Tibial artery (tissue), 4 donors: ENCODE measurements around the gene STAP1.
A peak's percentile ranks its signal among the peaks of the same experiment; 100 is the strongest.

ENCODE experiments used
- DNase-seq, 2 donors: peaks; one replicate each; pipeline ENCODE4 v3.0.0-alpha.2; 2019
- H3K27ac ChIP-seq, 2 donors: fragments of 200-600 bp; sonication (generic) in 1 of 2; 1 replicate in 1 of 2; 2 replicates in 1 of 2; pipeline ENCODE4 v1.5.1; 2018 to 2019; ENCODE audit warnings: mild to moderate bottlenecking in 1 of 2
- H3K27me3 ChIP-seq, 2 donors: fragments of 200-600 bp; sonication (generic) in 1 of 2; one replicate each; pipeline versions ENCODE4 v1.5.1 to v1.6.0; 2016 to 2019
- H3K36me3 ChIP-seq, 3 donors: fragments of 200-600 bp; sonication (generic) in 2 of 3; one replicate each; pipeline ENCODE4 v1.5.1; 2016 to 2019; ENCODE audit warnings: mild to moderate bottlenecking in 2 of 3
- H3K4me1 ChIP-seq, 4 donors: fragments of 200-600 bp; sonication (generic) in 2 of 4; 1 replicate in 3 of 4; 2 replicates in 1 of 4; pipeline ENCODE4 v1.5.1; 2016 to 2019
- H3K4me3 ChIP-seq, 2 donors: fragments of 200-600 bp; sonication (generic) in 1 of 2; 1 replicate in 1 of 2; 2 replicates in 1 of 2; pipeline ENCODE4 v1.5.1; 2018 to 2019; ENCODE audit warnings: mild to moderate bottlenecking in 2 of 2
- H3K9me3 ChIP-seq, 3 donors: fragments of 200-600 bp; sonication (generic) in 1 of 3; one replicate each; pipeline ENCODE4 v1.5.1; 2016 to 2019
- CTCF ChIP-seq, 2 experiments: fragments of 200-600 bp in 1 of 2; fragments of 450-650 bp in 1 of 2; IDR thresholded peaks; one replicate each; pipeline ENCODE4 v1.5.1; 2017 to 2019; ENCODE audit warnings: antibody characterized with exemption in 2 of 2, mild to moderate bottlenecking in 1 of 2, moderate library complexity in 1 of 2
- intact Hi-C: fragments of 100-400 bp; cut with DNase I; formaldehyde crosslinking; loops from one replicate; pipeline ENCODE4 v1.15.0; 2023; ENCODE audit warnings: low total_unique reads

The STAP1 gene

GRCh38 chr4:67539830-67540229 is 18.7 kb upstream of the STAP1 start:
- no peak for DNase-seq

GRCh38 chr4:67542076-67542475 is 16.5 kb upstream of the STAP1 start:
- Histone ChIP-seq H3K27ac (no peak overlapping the region), H3K36me3 (peaks cover 21 to 25% (median 23%) of the 10 kb centered on the region in 3 donors)
- intact Hi-C loops = no loop called here

More at GRCh38 chr4:67539830-67540229, 18.7 kb upstream of the STAP1 start:
- TF ChIP-seq CTCF (IDR thresholded peaks at IDR 0.05) = no peak
- H3K36me3 ChIP-seq = peaks cover 27 to 42% (median 32%) of the 10 kb centered on the region in 3 donors
- no peak overlapping the region for H3K27ac ChIP-seq
- intact Hi-C loops = loop anchor here (10.0 kb wide), 1 partner anchor 85 kb away; no protein-coding TSS in a partner anchor
- H3K9me3 ChIP-seq = no peaks in the 10 kb centered on the region
- H3K4me1 ChIP-seq = peaks cover 0 to 25% (median 4%) of the 10 kb centered on the region in 4 donors
- H3K27me3 ChIP-seq = no peaks in the 10 kb centered on the region
- no peak overlapping the region for H3K4me3 ChIP-seq

GRCh38 chr4:67545199-67546003 is 13.1 kb upstream of the STAP1 start, which contains the start of gene CENPC:
Gene CENPC, minus strand, starts transcription at chr4:67545503. Its CDS starts 148 bp downstream, at chr4:67545355.
- DNase-seq = peak; percentile 98
- Histone ChIP-seq H3K9me3 (no peaks in the 10 kb centered on the region), H3K36me3 (peaks cover 1 to 5% (median 1%) of the 10 kb centered on the region in 3 donors), H3K4me3 (peak within 1 kb of the TSS; percentile 72 to 82), H3K4me1 (peaks cover 0 to 36% (median 4%) of the 10 kb centered on the region in 4 donors), H3K27me3 (no peaks in the 10 kb centered on the region), H3K27ac (peak within 1 kb of the TSS; percentile 78 to 95)
- TF ChIP-seq CTCF (IDR thresholded peaks at IDR 0.05) = no peak
- intact Hi-C loops = loop anchor here (2.0 kb wide), 1 partner anchor 155 kb away; the partner anchor contains the start of gene UBA6

More at GRCh38 chr4:67542076-67542475, 16.5 kb upstream of the STAP1 start:
- Histone ChIP-seq H3K4me3 (no peak overlapping the region), H3K27me3 (no peaks in the 10 kb centered on the region), H3K9me3 (no peaks in the 10 kb centered on the region), H3K4me1 (peaks cover 0 to 34% (median 4%) of the 10 kb centered on the region in 4 donors)
- TF ChIP-seq CTCF (IDR thresholded peaks at IDR 0.05) = no peak
- no peak for DNase-seq

GRCh38 chr4:67546004-67546356 is 12.5 kb upstream of the STAP1 start:
- no peaks in the 10 kb centered on the region for H3K27me3 ChIP-seq
- intact Hi-C loops = no loop called here
- H3K4me3 ChIP-seq = peak overlapping the region; percentile 72 to 82
- no peak for DNase-seq
- H3K9me3 ChIP-seq = no peaks in the 10 kb centered on the region
- peak overlapping the region; percentile 78 to 95 for H3K27ac ChIP-seq
- no peak for TF ChIP-seq CTCF (IDR thresholded peaks at IDR 0.05)
- H3K36me3 ChIP-seq = no peaks in the 10 kb centered on the region
- peaks cover 0 to 36% (median 4%) of the 10 kb centered on the region in 4 donors for H3K4me1 ChIP-seq

GRCh38 chr4:67546971-67547370 is 11.6 kb upstream of the STAP1 start:
- DNase-seq = no peak
- Histone ChIP-seq H3K27me3 (no peaks in the 10 kb centered on the region), H3K27ac (peak overlapping the region; percentile 43 to 95)

More at GRCh38 chr4:67546971-67547370, 11.6 kb upstream of the STAP1 start:
- peak in 1 of 2 experiments; percentile 7 for TF ChIP-seq CTCF (IDR thresholded peaks at IDR 0.05)
- no peaks in the 10 kb centered on the region for H3K36me3 ChIP-seq
- intact Hi-C loops = no loop called here
- no peak overlapping the region for H3K4me3 ChIP-seq
- H3K4me1 ChIP-seq = peaks cover 0 to 34% (median 4%) of the 10 kb centered on the region in 4 donors
- H3K9me3 ChIP-seq = no peaks in the 10 kb centered on the region
